ENCODE data around the gene PCDHGA9.

- no peak for TF ChIP-seq CTCF (IDR thresholded peaks at IDR 0.05)
- TF ChIP-seq POLR2A (IDR thresholded peaks at IDR 0.05): no peak
Measured at GRCh38 chr5:141437221-141437620, 34.6 kb downstream of the PCDHGA9 start.

Data from Peyer's patch (tissue), 4 donors.